ENCODE measurements around the gene SYCP3.

SYCP3 gene

DNA sequence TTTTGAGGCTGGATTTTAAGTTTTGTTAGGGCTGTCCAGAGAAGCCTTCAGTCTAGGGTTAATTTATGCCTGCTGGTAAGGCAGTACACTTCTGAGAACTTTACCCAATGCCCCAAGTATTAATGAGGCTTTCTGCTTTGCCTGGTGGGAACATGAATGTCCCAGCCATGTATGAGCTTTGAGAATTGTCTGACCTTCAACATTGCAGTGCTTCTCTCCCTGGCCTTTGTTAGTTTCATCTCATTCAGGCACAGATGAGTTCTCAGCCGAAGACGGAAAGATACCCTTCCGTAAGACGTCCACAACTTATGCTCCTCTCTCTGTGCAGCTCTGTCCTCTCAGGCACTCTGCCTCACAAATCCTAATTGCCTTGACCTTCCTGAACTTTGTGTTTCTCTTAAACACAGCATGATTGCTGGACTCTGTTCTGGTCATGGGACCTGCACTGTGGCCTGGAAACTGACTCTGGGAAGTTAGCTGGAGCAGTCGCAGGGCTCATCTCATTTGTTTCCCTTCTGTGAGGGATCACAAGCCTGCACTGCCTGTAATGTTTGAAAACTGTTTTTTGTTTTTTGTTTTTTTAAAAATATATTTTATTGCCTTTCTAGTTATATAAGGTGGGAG is 26.1 kb downstream of the SYCP3 start:
- DNase-seq (ENCODE audit: extremely low read depth, low read depth): no peak
- TF ChIP-seq, protein P1, sequence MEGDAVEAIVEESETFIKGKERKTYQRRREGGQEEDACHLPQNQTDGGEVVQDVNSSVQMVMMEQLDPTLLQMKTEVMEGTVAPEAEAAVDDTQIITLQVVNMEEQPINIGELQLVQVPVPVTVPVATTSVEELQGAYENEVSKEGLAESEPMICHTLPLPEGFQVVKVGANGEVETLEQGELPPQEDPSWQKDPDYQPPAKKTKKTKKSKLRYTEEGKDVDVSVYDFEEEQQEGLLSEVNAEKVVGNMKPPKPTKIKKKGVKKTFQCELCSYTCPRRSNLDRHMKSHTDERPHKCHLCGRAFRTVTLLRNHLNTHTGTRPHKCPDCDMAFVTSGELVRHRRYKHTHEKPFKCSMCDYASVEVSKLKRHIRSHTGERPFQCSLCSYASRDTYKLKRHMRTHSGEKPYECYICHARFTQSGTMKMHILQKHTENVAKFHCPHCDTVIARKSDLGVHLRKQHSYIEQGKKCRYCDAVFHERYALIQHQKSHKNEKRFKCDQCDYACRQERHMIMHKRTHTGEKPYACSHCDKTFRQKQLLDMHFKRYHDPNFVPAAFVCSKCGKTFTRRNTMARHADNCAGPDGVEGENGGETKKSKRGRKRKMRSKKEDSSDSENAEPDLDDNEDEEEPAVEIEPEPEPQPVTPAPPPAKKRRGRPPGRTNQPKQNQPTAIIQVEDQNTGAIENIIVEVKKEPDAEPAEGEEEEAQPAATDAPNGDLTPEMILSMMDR (IDR thresholded peaks at IDR 0.05; ENCODE audit: low read depth, low read length, missing control alignments): no peak
- H3K4me3 ChIP-seq (replicated peaks; ENCODE audit: low read depth, low read length): no peak overlapping the region

DNA sequence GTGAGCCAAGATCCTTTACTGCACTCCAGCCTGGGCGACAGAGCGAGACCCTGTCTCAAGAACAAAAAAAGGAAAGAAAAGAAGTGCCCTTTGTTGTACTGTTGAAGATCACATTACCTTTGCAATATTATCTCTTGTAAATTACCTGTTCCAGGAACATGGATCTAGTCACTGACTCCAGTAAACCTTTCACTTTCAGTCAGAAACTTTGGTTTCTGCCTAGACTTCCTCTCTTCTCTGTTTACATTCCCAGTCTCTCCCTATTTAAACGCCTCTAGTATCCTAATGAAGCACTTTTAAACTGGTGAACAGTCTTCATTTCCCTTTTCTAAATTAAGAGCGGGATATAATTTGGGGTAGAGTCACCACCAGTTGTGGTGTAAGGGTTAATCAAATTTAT is 29.0 kb downstream of the SYCP3 start:
- no peak overlapping the region for H3K4me3 ChIP-seq (replicated peaks; ENCODE audit: low read depth, low read length)
- DNase-seq (ENCODE audit: extremely low read depth, low read depth): no peak
- TF ChIP-seq, protein P1 (IDR thresholded peaks at IDR 0.05; ENCODE audit: low read depth, low read length, missing control alignments): no peak

DNA sequence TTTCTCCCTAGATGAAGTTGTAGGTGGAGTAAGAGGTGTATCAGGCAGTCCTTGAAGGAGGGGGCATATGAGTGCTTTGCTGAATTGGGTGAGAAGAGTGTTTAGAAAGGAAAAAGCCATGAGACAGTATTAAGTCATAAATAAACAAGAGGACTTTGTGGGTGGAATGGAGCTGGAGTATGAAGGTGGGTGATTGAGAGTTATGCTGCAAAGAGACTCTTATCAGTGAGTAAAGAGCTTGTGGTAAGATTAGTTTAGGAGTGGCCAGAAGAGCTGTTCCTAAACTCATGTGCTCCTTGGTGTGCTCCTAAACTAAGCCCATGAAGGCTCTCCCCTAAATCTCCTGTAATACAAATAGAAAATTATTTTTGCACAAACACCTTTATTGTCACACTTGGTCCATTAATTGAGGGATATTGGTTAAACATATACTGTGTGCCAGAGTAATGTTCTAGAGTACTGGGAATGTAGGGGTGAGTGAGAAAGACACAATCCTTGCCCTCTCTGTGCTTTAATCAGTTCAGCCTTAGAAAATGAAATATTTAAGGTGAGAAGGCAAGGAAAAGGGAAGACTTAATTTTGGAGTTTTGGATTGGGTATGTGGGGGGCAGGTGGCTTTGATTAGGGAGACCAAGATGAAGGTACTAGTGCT is 32.0 kb downstream of the SYCP3 start:
- H3K4me3 ChIP-seq (replicated peaks; ENCODE audit: low read depth, low read length): no peak overlapping the region
- no peak for DNase-seq (ENCODE audit: extremely low read depth, low read depth)
- TF ChIP-seq, protein P1 (IDR thresholded peaks at IDR 0.05; ENCODE audit: low read depth, low read length, missing control alignments): no peak

DNA sequence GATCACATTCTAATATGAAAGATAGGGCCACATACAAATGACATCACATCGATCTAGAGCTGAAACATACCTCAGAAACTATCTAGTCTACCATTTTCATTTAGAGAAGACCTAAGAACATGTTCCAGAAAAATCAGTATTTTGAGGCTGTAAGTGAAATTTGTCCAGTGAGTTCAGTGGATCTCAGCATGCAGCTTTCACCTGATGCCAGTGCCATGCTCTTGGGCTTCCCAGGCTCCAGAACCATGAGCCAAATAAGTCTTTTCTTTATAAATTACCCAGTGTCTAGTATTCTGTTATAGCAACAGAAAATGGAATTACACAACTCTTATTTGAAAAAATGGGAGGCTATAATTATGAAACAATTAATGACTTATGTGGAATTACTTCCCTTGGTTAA is 32.9 kb downstream of the SYCP3 start:
- no peak for DNase-seq (ENCODE audit: extremely low read depth, low read depth)
- no peak overlapping the region for H3K4me3 ChIP-seq (replicated peaks; ENCODE audit: low read depth, low read length)
- TF ChIP-seq, protein P1 (IDR thresholded peaks at IDR 0.05; ENCODE audit: low read depth, low read length, missing control alignments): no peak

DNA sequence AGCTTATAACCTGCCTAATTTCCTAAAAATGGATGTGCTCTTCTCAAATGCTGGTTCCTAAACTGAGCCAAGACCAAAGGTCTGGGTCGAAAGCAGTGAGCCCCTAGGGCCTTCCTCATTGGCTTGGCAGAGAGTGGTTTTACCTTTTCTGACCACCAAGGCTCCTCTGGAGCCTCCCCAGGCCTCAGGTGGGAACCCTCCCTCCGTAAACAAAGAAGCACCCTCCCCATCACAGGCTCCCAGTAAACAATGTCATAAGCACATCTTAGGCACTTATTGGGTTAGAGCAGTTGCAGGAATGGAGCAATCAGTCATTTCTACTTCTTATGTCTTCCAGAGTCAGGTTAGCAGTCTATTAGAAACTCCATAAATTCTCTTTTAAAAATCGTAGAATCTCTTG is 35.8 kb downstream of the SYCP3 start:
- TF ChIP-seq, protein P1 (IDR thresholded peaks at IDR 0.05; ENCODE audit: low read depth, low read length, missing control alignments): no peak
- DNase-seq (ENCODE audit: extremely low read depth, low read depth): no peak
- no peak overlapping the region for H3K4me3 ChIP-seq (replicated peaks; ENCODE audit: low read depth, low read length)

DNA sequence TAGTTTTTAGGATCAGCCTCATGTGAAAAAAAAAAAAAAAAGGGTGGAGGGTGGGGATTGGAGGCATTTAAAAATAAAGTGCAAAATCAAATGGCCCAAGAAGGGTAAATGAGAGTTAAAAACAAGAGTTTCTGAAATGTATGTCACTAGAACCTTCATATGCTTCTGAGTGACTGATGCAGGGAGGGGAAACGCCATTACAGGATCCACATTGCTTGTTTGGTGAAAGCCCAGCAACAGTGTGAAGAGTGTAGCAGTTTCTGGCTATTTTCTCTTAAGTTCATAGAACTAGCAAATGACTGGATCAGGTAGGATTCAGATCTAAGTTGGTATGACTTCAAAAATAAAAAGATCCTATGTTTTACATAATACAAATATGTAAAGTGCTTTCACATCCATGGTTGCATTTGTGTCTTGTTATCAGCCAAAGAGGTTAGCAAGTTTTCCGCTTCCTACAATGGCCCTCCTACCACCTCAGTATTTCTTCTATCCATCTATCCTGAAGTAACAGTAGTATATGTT is 38.9 kb downstream of the SYCP3 start:
- H3K4me3 ChIP-seq (replicated peaks; ENCODE audit: low read depth, low read length): no peak overlapping the region
- TF ChIP-seq, protein P1 (IDR thresholded peaks at IDR 0.05; ENCODE audit: low read depth, low read length, missing control alignments): no peak
- no peak for DNase-seq (ENCODE audit: extremely low read depth, low read depth)
